ENCODE measurements around the gene CORO7. TPM values are rescaled to one million over a fixed set of nuclear protein-coding genes. Genes with fewer than 3 reads are reported as not detected.
"Not testable (repeated sequence)": the region's sequence is repeated elsewhere in the genome, so short reads cannot be mapped to it uniquely, and the experiment has no call there.

Gene CORO7
- total and polyA plus RNA-seq, 7 donors = 10.0 to 43.4 (median 17.1) TPM

DNA sequence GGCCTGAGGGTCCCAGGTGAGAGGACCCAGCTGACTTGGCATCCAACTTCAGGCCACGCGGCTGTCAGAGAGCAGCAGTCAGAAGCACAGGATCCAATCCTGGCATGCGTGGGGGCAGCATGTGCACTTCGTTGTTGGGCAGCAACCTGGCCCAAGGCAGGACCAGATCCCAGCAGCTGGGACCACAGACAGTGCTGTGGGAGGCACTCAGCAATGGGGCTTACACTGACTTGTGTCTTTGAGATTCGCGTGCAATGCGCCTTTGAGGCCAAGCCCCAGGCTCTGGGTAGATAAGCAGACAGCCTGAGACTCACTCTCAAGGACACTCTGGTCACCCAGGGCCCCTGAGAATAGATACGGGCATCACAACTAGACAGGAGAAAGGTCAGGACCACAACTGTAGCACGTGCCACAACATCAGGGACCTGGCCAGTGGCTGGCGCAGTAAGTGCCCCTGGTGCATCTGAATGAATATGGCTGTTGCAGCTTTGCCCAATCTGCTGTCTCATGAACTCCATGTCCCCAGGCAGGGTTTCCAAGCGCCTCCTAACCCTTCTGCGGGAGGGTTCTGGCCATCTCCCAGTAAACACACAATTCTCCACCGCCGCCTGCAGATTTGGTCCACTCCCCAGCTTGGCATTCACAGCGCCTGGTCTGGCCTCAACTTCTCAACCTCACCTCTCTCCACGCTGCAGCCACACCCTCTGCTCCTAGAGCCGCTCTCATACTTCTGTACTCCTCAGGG is 68.5 kb downstream of the CORO7 start:
- 85 to 89% methylated on average over 17 of the region's 17 CpGs for WGBS, 2 donors
- H3K27ac ChIP-seq = peak overlapping the region in 1 of 4 donors; percentile 55
- no peak overlapping the region for H3K4me3 ChIP-seq
- peak; percentile 60 for DNase-seq
- intact Hi-C loops (cut with DNase I) = no loop called here
- TF ChIP-seq POLR2A (IDR thresholded peaks at IDR 0.05) = no peak
- no peak for TF ChIP-seq EP300 (IDR thresholded peaks at IDR 0.05)
- no peak for TF ChIP-seq POLR2AphosphoS5 (IDR thresholded peaks at IDR 0.05)
- TF ChIP-seq, protein P1, sequence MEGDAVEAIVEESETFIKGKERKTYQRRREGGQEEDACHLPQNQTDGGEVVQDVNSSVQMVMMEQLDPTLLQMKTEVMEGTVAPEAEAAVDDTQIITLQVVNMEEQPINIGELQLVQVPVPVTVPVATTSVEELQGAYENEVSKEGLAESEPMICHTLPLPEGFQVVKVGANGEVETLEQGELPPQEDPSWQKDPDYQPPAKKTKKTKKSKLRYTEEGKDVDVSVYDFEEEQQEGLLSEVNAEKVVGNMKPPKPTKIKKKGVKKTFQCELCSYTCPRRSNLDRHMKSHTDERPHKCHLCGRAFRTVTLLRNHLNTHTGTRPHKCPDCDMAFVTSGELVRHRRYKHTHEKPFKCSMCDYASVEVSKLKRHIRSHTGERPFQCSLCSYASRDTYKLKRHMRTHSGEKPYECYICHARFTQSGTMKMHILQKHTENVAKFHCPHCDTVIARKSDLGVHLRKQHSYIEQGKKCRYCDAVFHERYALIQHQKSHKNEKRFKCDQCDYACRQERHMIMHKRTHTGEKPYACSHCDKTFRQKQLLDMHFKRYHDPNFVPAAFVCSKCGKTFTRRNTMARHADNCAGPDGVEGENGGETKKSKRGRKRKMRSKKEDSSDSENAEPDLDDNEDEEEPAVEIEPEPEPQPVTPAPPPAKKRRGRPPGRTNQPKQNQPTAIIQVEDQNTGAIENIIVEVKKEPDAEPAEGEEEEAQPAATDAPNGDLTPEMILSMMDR (IDR thresholded peaks at IDR 0.05) = no peak
- H3K36me3 ChIP-seq = no peaks in the 10 kb centered on the region
- peaks cover 0 to 39% (median 22%) of the 10 kb centered on the region in 4 donors for H3K4me1 ChIP-seq
- H3K27me3 ChIP-seq = no peaks in the 10 kb centered on the region
- H3K9me3 ChIP-seq = no peaks in the 10 kb centered on the region

DNA sequence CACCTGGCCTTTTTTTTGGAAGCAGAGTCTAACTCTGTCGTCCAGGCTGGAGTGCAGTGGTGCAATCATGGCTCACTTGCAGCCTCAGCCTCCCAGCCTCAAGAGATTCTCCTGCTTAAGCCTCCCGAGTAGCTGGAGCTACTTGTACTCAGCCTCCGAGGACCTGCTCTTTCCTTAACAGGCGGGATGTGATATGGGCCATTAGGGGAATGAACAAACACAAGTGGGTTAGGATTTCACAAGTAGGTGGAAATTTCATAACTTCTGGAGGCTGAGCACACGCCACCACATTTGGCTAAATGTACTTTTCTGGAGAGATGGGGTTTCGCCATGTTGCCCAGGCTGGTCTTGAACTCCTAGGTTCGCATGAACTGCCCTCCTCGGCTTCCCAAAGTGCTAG is 69.4 kb downstream of the CORO7 start:
- WGBS, 2 donors = 87% methylated on average over 8 of the region's 8 CpGs
- Histone ChIP-seq H3K27ac (peak overlapping the region in 1 of 4 donors; percentile 55), H3K4me1 (peaks cover 0 to 39% (median 22%) of the 10 kb centered on the region in 4 donors), H3K27me3 (no peaks in the 10 kb centered on the region), H3K4me3 (no peak overlapping the region), H3K36me3 (no peaks in the 10 kb centered on the region), H3K9me3 (no peaks in the 10 kb centered on the region)
- intact Hi-C loops (cut with DNase I) = no loop called here
- peak; percentile 66 for DNase-seq
- TF ChIP-seq, protein P1 (IDR thresholded peaks at IDR 0.05) = no peak
- TF ChIP-seq EP300 (IDR thresholded peaks at IDR 0.05) (no peak), POLR2A (IDR thresholded peaks at IDR 0.05) (no peak), POLR2AphosphoS5 (IDR thresholded peaks at IDR 0.05) (no peak)

DNA sequence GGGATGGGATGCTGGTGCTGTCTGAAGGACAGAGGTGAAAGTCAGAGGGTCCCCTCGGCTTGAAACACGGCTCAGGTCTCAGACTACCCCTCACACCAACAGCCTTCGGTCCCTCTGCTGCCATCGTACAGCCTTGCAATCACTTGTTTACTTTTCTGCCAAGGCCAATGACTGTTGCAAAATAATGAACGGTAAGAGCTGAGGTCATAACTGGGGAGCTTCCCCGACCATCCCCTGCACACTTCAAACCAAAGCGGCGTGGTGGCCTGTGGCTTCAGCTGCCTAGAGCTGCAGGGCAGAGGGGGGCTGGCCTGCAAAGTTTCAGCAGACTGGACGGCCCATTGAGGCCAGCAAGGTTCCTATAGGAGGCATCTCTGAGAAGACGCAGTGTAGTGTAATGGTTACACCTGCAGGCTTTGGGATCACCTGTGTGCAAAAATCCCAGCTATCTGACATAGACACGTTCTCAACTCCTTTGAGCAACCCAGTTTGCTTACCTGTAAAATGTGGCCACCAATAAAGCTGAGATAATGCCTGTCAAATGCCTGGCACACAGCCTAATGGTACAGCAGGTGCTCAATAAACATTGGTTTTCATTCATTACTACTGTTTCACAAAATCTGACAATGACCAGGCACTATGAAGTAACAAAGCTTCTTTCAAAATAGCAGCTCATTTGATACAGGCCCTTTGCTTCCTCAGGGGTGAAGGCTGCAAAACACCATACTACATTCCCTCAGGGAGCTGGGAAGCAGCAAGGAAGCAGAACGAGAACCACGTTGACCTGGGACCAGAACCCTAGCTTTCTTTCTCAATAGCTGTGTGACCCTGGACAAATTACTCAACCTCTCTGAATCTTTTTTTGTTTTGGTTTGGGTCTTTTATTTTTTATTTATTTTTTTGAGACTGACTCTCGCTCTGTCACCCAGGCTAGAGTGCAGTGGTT is 70.3 kb downstream of the CORO7 start:
- TF ChIP-seq POLR2AphosphoS5 (IDR thresholded peaks at IDR 0.05) (no peak), POLR2A (IDR thresholded peaks at IDR 0.05) (no peak), EP300 (IDR thresholded peaks at IDR 0.05) (no peak)
- TF ChIP-seq, protein P1 (IDR thresholded peaks at IDR 0.05) = no peak
- Histone ChIP-seq H3K9me3 (no peaks in the 10 kb centered on the region), H3K4me3 (no peak overlapping the region), H3K36me3 (peaks cover 0 to 6% (median 2%) of the 10 kb centered on the region in 4 donors), H3K27ac (peak overlapping the region in 1 of 4 donors; percentile 0), H3K4me1 (peaks cover 0 to 35% (median 19%) of the 10 kb centered on the region in 4 donors), H3K27me3 (no peaks in the 10 kb centered on the region)
- intact Hi-C loops (cut with DNase I) = no loop called here
- no peak for DNase-seq
- 40 to 73% methylated on average over 14 of the region's 14 CpGs for WGBS, 2 donors

DNA sequence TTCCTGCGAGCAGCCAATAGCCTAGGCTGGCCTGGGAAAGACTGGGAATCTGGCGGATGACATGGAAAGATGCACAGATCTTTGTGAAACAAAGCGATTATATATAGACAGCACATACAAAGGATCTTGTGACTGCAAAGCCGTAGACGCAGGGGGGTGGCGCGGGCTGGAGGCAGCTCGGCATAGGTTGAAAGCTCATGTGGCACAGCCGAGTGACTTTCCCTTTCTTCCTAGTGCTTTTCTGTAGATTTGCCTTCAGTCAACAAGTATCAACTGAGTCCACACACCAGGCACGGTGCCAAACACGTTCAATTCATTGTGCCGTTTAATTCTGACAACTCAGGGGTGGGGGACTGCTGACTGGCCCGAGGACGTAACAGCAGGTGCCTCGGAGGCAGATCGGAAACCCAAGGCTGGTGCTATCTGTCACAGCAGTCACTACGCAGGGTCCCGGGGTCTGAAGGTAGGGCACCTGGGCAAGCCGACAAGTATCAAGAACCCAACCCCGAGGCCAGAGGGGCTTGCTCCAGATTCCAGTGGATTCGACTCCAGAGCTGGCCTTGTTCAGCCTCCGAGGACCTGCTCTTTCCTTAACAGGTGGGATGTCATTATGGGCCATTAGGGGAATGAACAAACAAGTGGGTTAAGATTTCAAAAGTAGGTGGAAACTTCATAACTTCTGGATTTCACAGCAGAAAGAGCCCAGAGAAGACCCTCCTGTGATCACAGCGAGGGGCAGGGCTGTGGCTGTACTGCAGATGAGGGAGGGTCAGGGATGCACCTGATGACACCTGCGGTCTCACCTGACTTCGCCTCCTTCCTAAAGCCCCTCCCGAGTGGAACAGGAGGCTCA is 71.2 kb downstream of the CORO7 start:
- Histone ChIP-seq H3K9me3 (no peaks in the 10 kb centered on the region), H3K4me1 (peaks cover 0 to 34% (median 18%) of the 10 kb centered on the region in 4 donors), H3K4me3 (no peak overlapping the region), H3K36me3 (peaks cover 0 to 11% (median 3%) of the 10 kb centered on the region in 4 donors), H3K27ac (peak overlapping the region in 1 of 4 donors; percentile 34), H3K27me3 (no peaks in the 10 kb centered on the region)
- intact Hi-C loops (cut with DNase I) = no loop called here
- peak; percentile 65 for DNase-seq
- TF ChIP-seq POLR2A (IDR thresholded peaks at IDR 0.05) = no peak
- 76 to 90% methylated on average over 26 of the region's 26 CpGs for WGBS, 2 donors

DNA sequence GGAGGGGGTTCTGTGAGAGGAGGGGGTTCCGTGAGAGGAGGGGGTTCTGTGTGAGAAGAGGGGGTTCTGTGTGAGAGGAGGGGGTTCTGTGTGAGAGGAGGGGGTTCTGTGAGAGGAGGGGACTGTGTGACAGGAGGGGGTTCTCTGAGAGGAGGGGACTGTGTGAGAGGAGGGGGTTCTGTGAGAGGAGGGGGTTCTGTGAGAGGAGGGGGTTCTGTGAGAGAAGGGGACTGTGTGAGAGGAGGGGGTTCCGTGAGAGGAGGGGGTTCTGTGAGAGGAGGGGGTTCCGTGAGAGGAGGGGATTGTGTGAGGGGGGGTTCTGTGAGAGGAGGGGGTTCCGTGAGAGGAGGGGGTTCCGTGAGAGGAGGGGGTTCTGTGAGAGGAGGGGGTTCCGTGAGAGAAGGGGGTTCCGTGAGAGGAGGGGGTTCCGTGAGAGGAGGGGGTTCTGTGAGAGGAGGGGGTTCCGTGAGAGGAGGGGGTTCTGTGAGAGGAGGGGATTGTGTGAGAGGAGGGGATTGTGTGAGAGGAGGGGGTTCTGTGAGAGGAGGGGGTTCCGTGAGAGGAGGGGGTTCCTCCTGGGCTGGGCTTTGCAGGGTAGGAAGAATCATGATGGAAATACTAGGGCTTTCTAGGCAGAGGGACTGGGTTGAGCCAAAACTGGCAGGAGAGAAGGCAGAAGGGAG is 72.0 kb downstream of the CORO7 start:
- DNase-seq; intact Hi-C loops (cut with DNase I); H3K27me3 ChIP-seq; H3K9me3 ChIP-seq; H3K4me3 ChIP-seq: not testable (repeated sequence)
- Histone ChIP-seq H3K4me1 (peaks cover 0 to 34% (median 18%) of the 10 kb centered on the region in 4 donors), H3K27ac (peak overlapping the region in 1 of 4 donors; percentile 34), H3K36me3 (peaks cover 0 to 11% (median 3%) of the 10 kb centered on the region in 4 donors)
- WGBS, 2 donors = 59 to 64% methylated on average over 10 of the region's 10 CpGs
